GM12878 (cell line): Measurements from ENCODE around the gene SHPK. TPM values are rescaled to one million over a fixed set of nuclear protein-coding genes. Genes with fewer than 3 reads are reported as not detected.

Experiments used
- CBFB ChIP-seq: IDR thresholded peaks from 2 replicates; pipeline ENCODE4 v1.6.1; 2016; ENCODE audit warnings: antibody characterized with exemption, low read depth
- CHD2 ChIP-seq: IDR thresholded peaks from 2 replicates; pipeline ENCODE4 v1.6.1; 2011; ENCODE audit warnings: low read depth, low read length, improper control_type of control experiment, borderline replicate concordance
- CREM ChIP-seq: IDR thresholded peaks from 2 replicates; pipeline ENCODE4 v1.6.1; 2014; ENCODE audit warnings: antibody characterized with exemption, low read depth
- DPF2 ChIP-seq: fragments of 450-650 bp; IDR thresholded peaks from 2 replicates; pipeline ENCODE4 v1.6.1; 2017; ENCODE audit warnings: mild to moderate bottlenecking
- ETV6 ChIP-seq, 2 experiments: fragments of 450-650 bp in 1 of 2; IDR thresholded peaks in 1 of 2; conservative IDR thresholded peaks in 1 of 2; 2 replicates each; pipeline ENCODE4 v1.6.1; 2014; ENCODE audit warnings: antibody characterized with exemption in 1 of 2, borderline replicate concordance in 1 of 2, low read depth in 1 of 2, mild to moderate bottlenecking in 1 of 2, moderate library complexity in 1 of 2
- FOXK2 ChIP-seq: fragments of 450-650 bp; IDR thresholded peaks from 2 replicates; pipeline ENCODE4 v1.6.1; 2017; ENCODE audit warnings: mild to moderate bottlenecking, moderate library complexity
- FOXM1 ChIP-seq: IDR thresholded peaks from 2 replicates; pipeline ENCODE4 v1.6.1; 2012; ENCODE audit warnings: low read depth, mild to moderate bottlenecking, inconsistent platforms, low read length, moderate library complexity
- KLF5 ChIP-seq: fragments of 450-650 bp; IDR thresholded peaks from 2 replicates; pipeline ENCODE4 v1.6.1; 2014; ENCODE audit warnings: mild to moderate bottlenecking; ENCODE audit not compliant: partially characterized antibody
- MEF2A ChIP-seq: IDR thresholded peaks from 2 replicates; pipeline ENCODE4 v1.6.1; 2011; ENCODE audit warnings: low read depth, mild to moderate bottlenecking, low read length, moderate library complexity; ENCODE audit not compliant: insufficient read depth
- MEF2B ChIP-seq: fragments of 450-650 bp; IDR thresholded peaks from 2 replicates; pipeline ENCODE4 v1.6.1; 2018; ENCODE audit warnings: mild to moderate bottlenecking, moderate library complexity; ENCODE audit not compliant: partially characterized antibody, poor library complexity, severe bottlenecking
- POLR2AphosphoS5 ChIP-seq: IDR thresholded peaks from 2 replicates; pipeline ENCODE4 v1.6.1; 2011; ENCODE audit warnings: mild to moderate bottlenecking, low read length, inconsistent platforms
- POU2F2 ChIP-seq: IDR thresholded peaks from 3 replicates; pipeline ENCODE4 v1.6.1; 2011; ENCODE audit warnings: low read depth, mild to moderate bottlenecking, low read length, borderline replicate concordance
- RUNX3 ChIP-seq: IDR thresholded peaks from 2 replicates; pipeline ENCODE4 v1.6.1; 2012; ENCODE audit warnings: low read length, inconsistent platforms
- SIX5 ChIP-seq: IDR thresholded peaks from 2 replicates; pipeline ENCODE4 v1.6.1; 2011; ENCODE audit warnings: mild to moderate bottlenecking, low read depth, low read length, moderate library complexity; ENCODE audit not compliant: severe bottlenecking
- STAT1 ChIP-seq: fragments of 450-650 bp; conservative IDR thresholded peaks from 2 replicates; pipeline ENCODE4 v1.6.1; 2014; ENCODE audit warnings: antibody characterized with exemption, mild to moderate bottlenecking
- STAT3 ChIP-seq: IDR thresholded peaks from 2 replicates; pipeline ENCODE4 v1.6.1; 2011; ENCODE audit warnings: low read depth, low read length, improper control_type of control experiment
- polyA plus RNA-seq, 11 experiments: library from polyadenylated mRNA; depleted of rRNA in 4 of 11; unstranded in 6 of 11; stranded (reverse) in 5 of 11; fragments of >200 nt; fragmentation: Nextera tagmentation in 4 of 11; fragmentation: Illumina TruSeq in 1 of 11; extraction: Ambion mirVana in 4 of 11; extraction: Trizol in 1 of 11; gene quantifications; 1 replicate in 1 of 11; 2 replicates in 10 of 11; pipeline versions ENCODE4 v1.2.1 to v1.2.3, GENCODE V29; 2011 to 2016; ENCODE audit warnings: inconsistent platforms in 2 of 11, missing spikeins in 2 of 11, low read depth in 1 of 11
- total RNA-seq, 4 experiments: library from RNA; depleted of rRNA in 3 of 4; stranded (reverse); fragments of >200 nt in 3 of 4; fragmentation: Illumina TruSeq in 1 of 4; extraction: Trizol in 1 of 4; gene quantifications; 2 replicates each; pipeline versions ENCODE4 v1.2.1 to v1.2.3, GENCODE V29; 2013 to 2021
- TF ChIP-seq, protein P1 (sequence below): fragments of 450-650 bp; IDR thresholded peaks from 2 replicates; pipeline ENCODE4 v1.6.1; 2016; ENCODE audit warnings: mild to moderate bottlenecking
- TF ChIP-seq, protein P2 (sequence below): fragments of 450-650 bp; IDR thresholded peaks from 2 replicates; pipeline ENCODE4 v1.6.1; 2018; ENCODE audit warnings: borderline replicate concordance, mild to moderate bottlenecking; ENCODE audit not compliant: partially characterized antibody
- TF ChIP-seq, protein P3 (sequence below): IDR thresholded peaks from 2 replicates; pipeline ENCODE4 v1.6.1; 2012; ENCODE audit warnings: improper control_type of control experiment, low read depth, low read length; ENCODE audit not compliant: insufficient replicate concordance
- TF ChIP-seq, protein P4 (sequence below): fragments of 450-650 bp; IDR thresholded peaks from 2 replicates; pipeline ENCODE4 v1.6.1; 2017; ENCODE audit warnings: low read depth, mild to moderate bottlenecking, moderate library complexity

Gene SHPK
- total and polyA plus RNA-seq, 10 of the 15 experiments (the other 5 are each of a cell fraction or from before 2014, with no cell fraction given), result 1.7 to 16.6 (median 12.9) TPM

DNA sequence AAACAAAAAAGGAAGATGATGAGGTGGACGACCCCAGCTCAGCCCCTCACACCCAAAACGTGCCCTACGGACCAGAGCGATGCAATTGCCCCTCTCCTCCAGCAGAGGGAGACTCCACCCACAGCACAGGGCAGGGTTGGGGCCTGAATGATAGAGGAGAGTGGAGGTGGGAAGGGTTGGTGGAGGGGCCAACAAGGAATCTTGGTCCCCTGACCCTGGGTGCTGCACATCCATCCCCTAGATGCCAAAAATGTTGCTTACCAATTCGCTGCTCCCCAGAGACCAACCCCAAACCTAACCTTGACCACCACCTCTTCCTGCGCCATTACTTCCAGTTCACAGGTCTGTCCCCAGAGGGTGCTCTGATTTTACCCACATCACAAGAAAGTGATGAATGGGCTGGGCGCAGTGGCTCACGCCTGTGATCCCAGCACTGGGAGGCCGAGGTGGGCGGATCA, 47.0 kb upstream of the SHPK start (continued):
- TF ChIP-seq SIX5, result no peak
- TF ChIP-seq, protein P1, sequence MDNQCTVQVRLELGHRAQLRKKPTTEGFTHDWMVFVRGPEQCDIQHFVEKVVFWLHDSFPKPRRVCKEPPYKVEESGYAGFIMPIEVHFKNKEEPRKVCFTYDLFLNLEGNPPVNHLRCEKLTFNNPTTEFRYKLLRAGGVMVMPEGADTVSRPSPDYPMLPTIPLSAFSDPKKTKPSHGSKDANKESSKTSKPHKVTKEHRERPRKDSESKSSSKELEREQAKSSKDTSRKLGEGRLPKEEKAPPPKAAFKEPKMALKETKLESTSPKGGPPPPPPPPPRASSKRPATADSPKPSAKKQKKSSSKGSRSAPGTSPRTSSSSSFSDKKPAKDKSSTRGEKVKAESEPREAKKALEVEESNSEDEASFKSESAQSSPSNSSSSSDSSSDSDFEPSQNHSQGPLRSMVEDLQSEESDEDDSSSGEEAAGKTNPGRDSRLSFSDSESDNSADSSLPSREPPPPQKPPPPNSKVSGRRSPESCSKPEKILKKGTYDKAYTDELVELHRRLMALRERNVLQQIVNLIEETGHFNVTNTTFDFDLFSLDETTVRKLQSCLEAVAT, result peak; percentile 84
- no peak for TF ChIP-seq KLF5
- TF ChIP-seq CBFB, result no peak
- no peak for TF ChIP-seq STAT3
- TF ChIP-seq RUNX3, result peak; percentile 67
- no peak for TF ChIP-seq ETV6 (conservative IDR thresholded peaks at IDR 0.05 in 1 of 2, IDR thresholded peaks at IDR 0.05 in 1 of 2; ENCODE audit: borderline replicate concordance in 1 of 2, low read depth in 1 of 2)
- no peak for TF ChIP-seq MEF2A
- TF ChIP-seq, protein P2, sequence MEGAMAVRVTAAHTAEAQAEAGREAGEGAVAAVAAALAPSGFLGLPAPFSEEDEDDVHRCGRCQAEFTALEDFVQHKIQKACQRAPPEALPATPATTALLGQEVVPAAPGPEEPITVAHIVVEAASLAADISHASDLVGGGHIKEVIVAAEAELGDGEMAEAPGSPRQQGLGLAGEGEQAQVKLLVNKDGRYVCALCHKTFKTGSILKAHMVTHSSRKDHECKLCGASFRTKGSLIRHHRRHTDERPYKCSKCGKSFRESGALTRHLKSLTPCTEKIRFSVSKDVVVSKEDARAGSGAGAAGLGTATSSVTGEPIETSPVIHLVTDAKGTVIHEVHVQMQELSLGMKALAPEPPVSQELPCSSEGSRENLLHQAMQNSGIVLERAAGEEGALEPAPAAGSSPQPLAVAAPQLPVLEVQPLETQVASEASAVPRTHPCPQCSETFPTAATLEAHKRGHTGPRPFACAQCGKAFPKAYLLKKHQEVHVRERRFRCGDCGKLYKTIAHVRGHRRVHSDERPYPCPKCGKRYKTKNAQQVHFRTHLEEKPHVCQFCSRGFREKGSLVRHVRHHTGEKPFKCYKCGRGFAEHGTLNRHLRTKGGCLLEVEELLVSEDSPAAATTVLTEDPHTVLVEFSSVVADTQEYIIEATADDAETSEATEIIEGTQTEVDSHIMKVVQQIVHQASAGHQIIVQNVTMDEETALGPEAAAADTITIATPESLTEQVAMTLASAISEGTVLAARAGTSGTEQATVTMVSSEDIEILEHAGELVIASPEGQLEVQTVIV, result no peak
- TF ChIP-seq DPF2, result peak; percentile 64; the same call in 1 of the 2 replicates
- TF ChIP-seq CREM, result no peak
- TF ChIP-seq, protein P3, sequence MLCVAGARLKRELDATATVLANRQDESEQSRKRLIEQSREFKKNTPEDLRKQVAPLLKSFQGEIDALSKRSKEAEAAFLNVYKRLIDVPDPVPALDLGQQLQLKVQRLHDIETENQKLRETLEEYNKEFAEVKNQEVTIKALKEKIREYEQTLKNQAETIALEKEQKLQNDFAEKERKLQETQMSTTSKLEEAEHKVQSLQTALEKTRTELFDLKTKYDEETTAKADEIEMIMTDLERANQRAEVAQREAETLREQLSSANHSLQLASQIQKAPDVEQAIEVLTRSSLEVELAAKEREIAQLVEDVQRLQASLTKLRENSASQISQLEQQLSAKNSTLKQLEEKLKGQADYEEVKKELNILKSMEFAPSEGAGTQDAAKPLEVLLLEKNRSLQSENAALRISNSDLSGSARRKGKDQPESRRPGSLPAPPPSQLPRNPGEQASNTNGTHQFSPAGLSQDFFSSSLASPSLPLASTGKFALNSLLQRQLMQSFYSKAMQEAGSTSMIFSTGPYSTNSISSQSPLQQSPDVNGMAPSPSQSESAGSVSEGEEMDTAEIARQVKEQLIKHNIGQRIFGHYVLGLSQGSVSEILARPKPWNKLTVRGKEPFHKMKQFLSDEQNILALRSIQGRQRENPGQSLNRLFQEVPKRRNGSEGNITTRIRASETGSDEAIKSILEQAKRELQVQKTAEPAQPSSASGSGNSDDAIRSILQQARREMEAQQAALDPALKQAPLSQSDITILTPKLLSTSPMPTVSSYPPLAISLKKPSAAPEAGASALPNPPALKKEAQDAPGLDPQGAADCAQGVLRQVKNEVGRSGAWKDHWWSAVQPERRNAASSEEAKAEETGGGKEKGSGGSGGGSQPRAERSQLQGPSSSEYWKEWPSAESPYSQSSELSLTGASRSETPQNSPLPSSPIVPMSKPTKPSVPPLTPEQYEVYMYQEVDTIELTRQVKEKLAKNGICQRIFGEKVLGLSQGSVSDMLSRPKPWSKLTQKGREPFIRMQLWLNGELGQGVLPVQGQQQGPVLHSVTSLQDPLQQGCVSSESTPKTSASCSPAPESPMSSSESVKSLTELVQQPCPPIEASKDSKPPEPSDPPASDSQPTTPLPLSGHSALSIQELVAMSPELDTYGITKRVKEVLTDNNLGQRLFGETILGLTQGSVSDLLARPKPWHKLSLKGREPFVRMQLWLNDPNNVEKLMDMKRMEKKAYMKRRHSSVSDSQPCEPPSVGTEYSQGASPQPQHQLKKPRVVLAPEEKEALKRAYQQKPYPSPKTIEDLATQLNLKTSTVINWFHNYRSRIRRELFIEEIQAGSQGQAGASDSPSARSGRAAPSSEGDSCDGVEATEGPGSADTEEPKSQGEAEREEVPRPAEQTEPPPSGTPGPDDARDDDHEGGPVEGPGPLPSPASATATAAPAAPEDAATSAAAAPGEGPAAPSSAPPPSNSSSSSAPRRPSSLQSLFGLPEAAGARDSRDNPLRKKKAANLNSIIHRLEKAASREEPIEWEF, result no peak
- peak; percentile 97 for TF ChIP-seq MEF2B
- no peak for TF ChIP-seq STAT1
- TF ChIP-seq FOXM1, result peak; percentile 43
- TF ChIP-seq CHD2, result no peak
- TF ChIP-seq, protein P4, sequence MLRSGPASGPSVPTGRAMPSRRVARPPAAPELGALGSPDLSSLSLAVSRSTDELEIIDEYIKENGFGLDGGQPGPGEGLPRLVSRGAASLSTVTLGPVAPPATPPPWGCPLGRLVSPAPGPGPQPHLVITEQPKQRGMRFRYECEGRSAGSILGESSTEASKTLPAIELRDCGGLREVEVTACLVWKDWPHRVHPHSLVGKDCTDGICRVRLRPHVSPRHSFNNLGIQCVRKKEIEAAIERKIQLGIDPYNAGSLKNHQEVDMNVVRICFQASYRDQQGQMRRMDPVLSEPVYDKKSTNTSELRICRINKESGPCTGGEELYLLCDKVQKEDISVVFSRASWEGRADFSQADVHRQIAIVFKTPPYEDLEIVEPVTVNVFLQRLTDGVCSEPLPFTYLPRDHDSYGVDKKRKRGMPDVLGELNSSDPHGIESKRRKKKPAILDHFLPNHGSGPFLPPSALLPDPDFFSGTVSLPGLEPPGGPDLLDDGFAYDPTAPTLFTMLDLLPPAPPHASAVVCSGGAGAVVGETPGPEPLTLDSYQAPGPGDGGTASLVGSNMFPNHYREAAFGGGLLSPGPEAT, result no peak
- TF ChIP-seq POLR2AphosphoS5, result no peak
- no peak for TF ChIP-seq POU2F2
- no peak for TF ChIP-seq FOXK2
